Liver (tissue), 3 donors: Measurements from ENCODE around the gene CEP120.

Experiments
- CTCF ChIP-seq: fragments of 150-350 bp; IDR thresholded peaks from 2 replicates; pipeline ENCODE4 v1.5.1; 2017; ENCODE audit warnings: improper control_type of control experiment, low read depth, low read length; ENCODE audit not compliant: missing input control
- EGR1 ChIP-seq, 2 donors: IDR thresholded peaks; 2 replicates each; pipeline ENCODE4 v1.6.1; 2016 to 2018; ENCODE audit warnings: antibody characterized with exemption in 2 of 2, low read depth in 2 of 2
- FOXA1 ChIP-seq: IDR thresholded peaks from 2 replicates; pipeline ENCODE4 v1.6.1; 2016; ENCODE audit warnings: antibody characterized with exemption
- GABPA ChIP-seq, 2 donors: IDR thresholded peaks in 1 of 2; conservative IDR thresholded peaks in 1 of 2; 2 replicates each; pipeline ENCODE4 v1.6.1; 2016; ENCODE audit warnings: antibody characterized with exemption in 2 of 2, mild to moderate bottlenecking in 1 of 2, moderate library complexity in 1 of 2
- JUND ChIP-seq, 2 donors: IDR thresholded peaks; 2 replicates each; pipeline ENCODE4 v1.6.1; 2016; ENCODE audit warnings: antibody characterized with exemption in 2 of 2
- MAX ChIP-seq: IDR thresholded peaks from 2 replicates; pipeline ENCODE4 v1.6.1; 2016; ENCODE audit warnings: antibody characterized with exemption
- RAD21 ChIP-seq, 2 donors: IDR thresholded peaks; 2 replicates each; pipeline ENCODE4 v1.6.1; 2016; ENCODE audit warnings: antibody characterized with exemption in 2 of 2, mild to moderate bottlenecking in 2 of 2
- RXRA ChIP-seq, 2 donors: IDR thresholded peaks; 2 replicates each; pipeline ENCODE4 v1.6.1; 2017 to 2018; ENCODE audit warnings: antibody characterized with exemption in 2 of 2, mild to moderate bottlenecking in 1 of 2
- SP1 ChIP-seq: IDR thresholded peaks from 2 replicates; pipeline ENCODE4 v1.6.1; 2018; ENCODE audit warnings: antibody characterized with exemption, mild to moderate bottlenecking
- TAF1 ChIP-seq: conservative IDR thresholded peaks from 2 replicates; pipeline ENCODE4 v1.6.1; 2016; ENCODE audit warnings: antibody characterized with exemption, mild to moderate bottlenecking
- ZBTB33 ChIP-seq: IDR thresholded peaks from 2 replicates; pipeline ENCODE4 v1.6.1; 2016; ENCODE audit warnings: antibody characterized with exemption
- TF ChIP-seq, protein P1 (sequence below): IDR thresholded peaks from 2 replicates; pipeline ENCODE4 v1.6.1; 2016; ENCODE audit warnings: antibody characterized with exemption
- donor health status: healthy.
- donor health status: healthy.

DNA sequence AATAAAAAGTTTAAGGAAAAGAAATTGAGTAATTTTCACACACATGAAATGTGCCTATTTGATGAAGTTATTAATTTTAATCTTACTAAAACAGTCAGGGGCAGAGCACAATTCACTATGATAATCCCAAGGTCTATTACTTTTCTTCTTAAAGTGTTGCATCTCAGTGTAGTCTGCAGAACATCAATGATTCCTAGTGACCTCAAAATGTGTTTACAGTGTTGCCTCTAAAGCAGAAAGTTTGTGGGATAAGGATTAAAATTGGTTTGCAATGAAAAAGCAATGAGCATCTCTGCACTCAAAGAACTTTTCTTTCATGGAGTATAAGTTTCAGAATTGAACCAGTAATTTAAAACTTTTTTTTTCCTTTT, 63.0 kb downstream of the CEP120 start:
- TF ChIP-seq CTCF (no peak), MAX (no peak), RAD21 (IDR thresholded peaks at IDR 0.05) (no peak), JUND (IDR thresholded peaks at IDR 0.05) (no peak), TAF1 (no peak), FOXA1 (no peak), RXRA (IDR thresholded peaks at IDR 0.05) (no peak), SP1 (no peak), EGR1 (IDR thresholded peaks at IDR 0.05; ENCODE audit: low read depth in 2 of 2) (no peak), GABPA (IDR thresholded peaks at IDR 0.05 in 1 of 2, conservative IDR thresholded peaks at IDR 0.05 in 1 of 2) (no peak), ZBTB33 (no peak)
- TF ChIP-seq, protein P1, sequence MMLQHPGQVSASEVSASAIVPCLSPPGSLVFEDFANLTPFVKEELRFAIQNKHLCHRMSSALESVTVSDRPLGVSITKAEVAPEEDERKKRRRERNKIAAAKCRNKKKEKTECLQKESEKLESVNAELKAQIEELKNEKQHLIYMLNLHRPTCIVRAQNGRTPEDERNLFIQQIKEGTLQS, result no peak
